Lung (tissue), 12 donors: ENCODE data around the gene OR9A4. TPM values are rescaled to one million over a fixed set of nuclear protein-coding genes. Genes with fewer than 3 reads are reported as not detected.

Experiments
- ATAC-seq: fragments of 200-7000 bp; cut with Tn5 transposase; one replicate; pipeline ENCODE4 v1.9.1; 2020; ENCODE audit warnings: moderate number of reproducible peaks; ENCODE audit not compliant: insufficient read depth, low FRiP score
- DNase-seq, 3 donors: peaks; one replicate each; pipeline ENCODE4 v3.0.0-alpha.2; 2013 to 2017
- H3K27ac ChIP-seq, 2 donors: one replicate each; pipeline ENCODE4 v1.5.1; 2013; ENCODE audit warnings: mild to moderate bottlenecking in 2 of 2, moderate library complexity in 2 of 2, control low read depth in 1 of 2, inconsistent platforms in 1 of 2, low read depth in 1 of 2, low read length in 1 of 2
- H3K27me3 ChIP-seq, 3 donors: one replicate each; pipeline ENCODE4 v1.5.1; 2013; ENCODE audit warnings: low read length in 2 of 3; ENCODE audit not compliant: control insufficient read depth in 3 of 3, insufficient read depth in 3 of 3
- H3K36me3 ChIP-seq, 4 donors: one replicate each; pipeline ENCODE4 v1.5.1; 2013; ENCODE audit warnings: low read length in 4 of 4, mild to moderate bottlenecking in 1 of 4, moderate library complexity in 1 of 4; ENCODE audit not compliant: control insufficient read depth in 4 of 4, insufficient read depth in 4 of 4
- H3K4me1 ChIP-seq, 5 donors: one replicate each; pipeline ENCODE4 v1.5.1; 2013; ENCODE audit warnings: low read length in 5 of 5, mild to moderate bottlenecking in 2 of 5, moderate library complexity in 1 of 5; ENCODE audit not compliant: control insufficient read depth in 5 of 5, insufficient read depth in 5 of 5
- H3K4me3 ChIP-seq: one replicate; pipeline ENCODE4 v1.5.1; 2013; ENCODE audit warnings: mild to moderate bottlenecking, control low read depth, moderate library complexity
- H3K9ac ChIP-seq, 2 donors: one replicate each; pipeline ENCODE4 v1.5.1; 2013; ENCODE audit warnings: low read length in 2 of 2, control low read depth in 1 of 2; ENCODE audit not compliant: insufficient read depth in 1 of 2
- H3K9me3 ChIP-seq, 4 donors: one replicate each; pipeline ENCODE4 v1.5.1; 2013; ENCODE audit warnings: low read length in 3 of 4, mild to moderate bottlenecking in 1 of 4, moderate library complexity in 1 of 4; ENCODE audit not compliant: control insufficient read depth in 4 of 4, insufficient read depth in 3 of 4
- WGBS, 2 donors: extraction: QIAGEN DNeasy Blood & Tissue Kit; methylation state at CpG; one replicate each; pipeline ENCODE4 v1.1.7; 2013; 5-methylcytosine and 5-hydroxymethylcytosine counted together
- polyA plus RNA-seq, 2 donors: library from polyadenylated mRNA; stranded (reverse); fragments of 200-250 nt; gene quantifications; one replicate each; pipeline ENCODE4 v1.2.1, GENCODE V29; 2013
- total RNA-seq, 2 donors: library from RNA; depleted of rRNA in 1 of 2; stranded (reverse); fragments of >200 nt in 1 of 2; gene quantifications; one replicate each; pipeline ENCODE4 v1.2.1, GENCODE V29; 2014 to 2021
- TF ChIP-seq, protein P1 (sequence below): IDR thresholded peaks from 2 replicates; pipeline ENCODE4 v1.5.1; 2012; ENCODE audit warnings: mild to moderate bottlenecking; ENCODE audit errors: control extremely low read depth, extremely low read depth
- donor health status: control.
- donor health status: control.
- donor health status: Bipolar disorder and iron deficiency.
- donor health status: healthy.
- donor health status: DM: yes; HTN: yes; CAD: no.

The OR9A4 gene
- total and polyA plus RNA-seq, 4 donors, result 0.20 TPM; not detected in 3

DNA sequence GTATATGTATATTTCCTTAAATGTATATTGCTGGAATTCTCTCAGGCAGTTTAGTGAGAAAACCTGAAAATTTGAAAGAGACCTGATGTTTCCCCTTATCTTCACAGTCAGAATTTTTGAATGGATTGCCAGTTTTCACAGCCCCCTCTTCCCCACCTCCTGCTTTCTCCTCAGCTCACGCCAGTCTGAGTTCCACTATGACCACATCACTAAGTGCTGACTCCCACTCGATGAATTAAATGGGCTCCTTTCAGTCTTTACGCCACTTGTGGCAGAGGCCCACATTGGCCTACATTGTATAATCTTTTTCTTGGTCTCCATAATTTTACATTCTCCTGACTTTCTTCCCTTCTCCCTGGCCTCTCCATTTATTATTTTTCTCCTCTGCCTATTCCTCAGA lies 33.7 kb downstream of the OR9A4 start:
- no peak overlapping the region for H3K9ac ChIP-seq
- peaks cover 0 to 2% (median 0%) of the 10 kb centered on the region in 4 donors for H3K9me3 ChIP-seq
- H3K4me1 ChIP-seq, result no peaks in the 10 kb centered on the region
- DNase-seq (no peak), ATAC-seq (no peak)
- TF ChIP-seq, protein P1, sequence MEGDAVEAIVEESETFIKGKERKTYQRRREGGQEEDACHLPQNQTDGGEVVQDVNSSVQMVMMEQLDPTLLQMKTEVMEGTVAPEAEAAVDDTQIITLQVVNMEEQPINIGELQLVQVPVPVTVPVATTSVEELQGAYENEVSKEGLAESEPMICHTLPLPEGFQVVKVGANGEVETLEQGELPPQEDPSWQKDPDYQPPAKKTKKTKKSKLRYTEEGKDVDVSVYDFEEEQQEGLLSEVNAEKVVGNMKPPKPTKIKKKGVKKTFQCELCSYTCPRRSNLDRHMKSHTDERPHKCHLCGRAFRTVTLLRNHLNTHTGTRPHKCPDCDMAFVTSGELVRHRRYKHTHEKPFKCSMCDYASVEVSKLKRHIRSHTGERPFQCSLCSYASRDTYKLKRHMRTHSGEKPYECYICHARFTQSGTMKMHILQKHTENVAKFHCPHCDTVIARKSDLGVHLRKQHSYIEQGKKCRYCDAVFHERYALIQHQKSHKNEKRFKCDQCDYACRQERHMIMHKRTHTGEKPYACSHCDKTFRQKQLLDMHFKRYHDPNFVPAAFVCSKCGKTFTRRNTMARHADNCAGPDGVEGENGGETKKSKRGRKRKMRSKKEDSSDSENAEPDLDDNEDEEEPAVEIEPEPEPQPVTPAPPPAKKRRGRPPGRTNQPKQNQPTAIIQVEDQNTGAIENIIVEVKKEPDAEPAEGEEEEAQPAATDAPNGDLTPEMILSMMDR, result no peak
- H3K4me3 ChIP-seq, result no peak overlapping the region
- H3K36me3 ChIP-seq, result no peaks in the 10 kb centered on the region
- WGBS, 2 donors, result 81 to 86% methylated on average over 3 of the region's 3 CpGs
- no peak overlapping the region for H3K27ac ChIP-seq
- H3K27me3 ChIP-seq, result no peaks in the 10 kb centered on the region

GRCh38 chr7:141950806-141951205 lies 34.6 kb downstream of the OR9A4 start:
- 47 to 70% methylated on average over 1 of the region's 1 CpG for WGBS, 2 donors

DNA sequence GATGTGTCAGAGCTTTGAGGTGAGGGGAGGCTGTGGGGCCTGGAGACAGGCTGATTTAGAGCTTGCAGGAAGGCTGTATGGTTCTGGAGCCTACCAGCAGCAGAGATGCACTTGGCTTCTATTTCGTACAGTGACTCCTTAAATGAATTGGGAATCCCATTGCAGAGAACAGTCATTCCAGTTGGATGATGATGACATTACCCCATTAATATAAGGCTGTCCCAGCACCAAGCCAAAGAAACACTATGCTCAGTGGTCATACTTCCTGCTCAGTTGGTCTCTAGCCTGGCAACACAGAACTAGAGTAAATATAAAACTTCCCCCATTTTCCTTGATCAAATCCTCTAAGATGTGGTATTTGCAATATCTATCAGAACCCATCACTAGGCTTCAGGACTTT lies 36.3 kb downstream of the OR9A4 start:
- ATAC-seq, result no peak
- Histone ChIP-seq H3K9ac (no peak overlapping the region), H3K36me3 (no peaks in the 10 kb centered on the region), H3K27ac (no peak overlapping the region), H3K27me3 (no peaks in the 10 kb centered on the region), H3K9me3 (peaks cover 0 to 2% (median 0%) of the 10 kb centered on the region in 4 donors), H3K4me1 (no peaks in the 10 kb centered on the region), H3K4me3 (no peak overlapping the region)
- no peak for DNase-seq
- WGBS, 2 donors, result 87 to 100% methylated on average over 1 of the region's 1 CpG
- TF ChIP-seq, protein P1, result no peak

More at GRCh38 chr7:141950806-141951205, 34.6 kb downstream of the OR9A4 start:
- Histone ChIP-seq H3K9ac (no peak overlapping the region), H3K4me3 (no peak overlapping the region), H3K27me3 (no peaks in the 10 kb centered on the region), H3K4me1 (no peaks in the 10 kb centered on the region), H3K9me3 (peaks cover 0 to 2% (median 0%) of the 10 kb centered on the region in 4 donors), H3K27ac (no peak overlapping the region), H3K36me3 (no peaks in the 10 kb centered on the region)
- no peak for ATAC-seq
- TF ChIP-seq, protein P1, result no peak
- DNase-seq, result no peak

- Histone ChIP-seq H3K4me3 (no peak overlapping the region), H3K9ac (no peak overlapping the region), H3K27me3 (no peaks in the 10 kb centered on the region), H3K4me1 (no peaks in the 10 kb centered on the region), H3K36me3 (no peaks in the 10 kb centered on the region), H3K9me3 (peaks cover 0 to 2% (median 0%) of the 10 kb centered on the region in 4 donors), H3K27ac (no peak overlapping the region)
- DNase-seq, result no peak
- WGBS, 2 donors, result 92% methylated on average over 1 of the region's 1 CpG
- no peak for ATAC-seq
- TF ChIP-seq, protein P1, result no peak
Measured at GRCh38 chr7:141954334-141954733, 38.1 kb downstream of the OR9A4 start.
